NT2/D1 (cell line): ENCODE results near the gene ATP13A3.

ENCODE experiments used
- SUZ12 ChIP-seq: IDR thresholded peaks from 2 replicates; pipeline ENCODE4 v1.6.1; 2011; ENCODE audit not compliant: insufficient read length, insufficient read depth; ENCODE audit errors: extremely low read depth
- YY1 ChIP-seq: IDR thresholded peaks from 2 replicates; pipeline ENCODE4 v1.6.1; 2011; ENCODE audit not compliant: insufficient read length, insufficient read depth
- ZNF274 ChIP-seq: IDR thresholded peaks from 2 replicates; pipeline ENCODE4 v1.6.1; 2011; ENCODE audit warnings: mild to moderate bottlenecking, low read depth, low read length

DNA sequence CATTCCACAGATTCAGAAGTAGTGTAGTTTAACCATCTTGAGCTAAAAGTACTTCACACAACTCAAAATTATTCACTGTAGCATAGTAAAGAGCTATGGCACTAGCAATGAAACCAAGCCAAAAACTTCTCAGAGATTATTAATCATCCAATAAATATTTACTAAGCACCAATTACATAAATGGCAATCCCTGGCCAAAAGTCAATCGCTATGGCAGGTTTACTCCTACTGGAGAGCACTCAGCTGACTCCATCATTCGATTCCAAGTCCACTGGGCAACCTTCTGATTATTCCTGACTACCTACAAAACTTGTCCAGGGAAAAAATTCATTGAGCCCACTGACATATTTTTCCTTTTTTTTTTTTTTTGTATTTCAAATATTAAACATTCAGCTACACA, 23.9 kb downstream of the ATP13A3 start:
- TF ChIP-seq YY1 (no peak), SUZ12 (no peak), ZNF274 (no peak)
